Ovary (tissue), 9 donors: ENCODE results near the gene SGCA. TPM values are rescaled to one million over a fixed set of nuclear protein-coding genes. Genes with fewer than 3 reads are reported as not detected.

Experiments
- DNase-seq, 5 donors: peaks; one replicate each; pipeline ENCODE4 v3.0.0-alpha.2; 2019 to 2020
- H3K27ac ChIP-seq, 2 donors: fragments of 200-600 bp; one replicate each; pipeline versions ENCODE4 v1.5.1 to v1.8.0; 2019 to 2022
- H3K27me3 ChIP-seq: fragments of 200-600 bp; one replicate; pipeline ENCODE4 v1.8.0; 2022
- H3K36me3 ChIP-seq: fragments of 200-600 bp; sonication (generic); one replicate; pipeline ENCODE4 v1.5.1; 2019
- H3K4me1 ChIP-seq: one replicate; pipeline ENCODE4 v1.8.1; 2013; ENCODE audit warnings: mild to moderate bottlenecking, moderate library complexity; ENCODE audit not compliant: insufficient read depth
- H3K4me3 ChIP-seq: fragments of 200-600 bp; sonication (generic); one replicate; pipeline ENCODE4 v1.5.1; 2017
- H3K9me3 ChIP-seq, 2 donors: fragments of 200-600 bp in 1 of 2; sonication (generic) in 1 of 2; one replicate each; pipeline versions ENCODE4 v1.5.1 to v1.8.1; 2013 to 2019; ENCODE audit warnings: mild to moderate bottlenecking in 1 of 2, moderate library complexity in 1 of 2
- CTCF ChIP-seq, 3 donors: fragments of 450-650 bp in 2 of 3; fragments of 200-600 bp in 1 of 3; IDR thresholded peaks; one replicate each; pipeline versions ENCODE4 v1.5.1 to v1.8.0; 2016 to 2022; ENCODE audit warnings: antibody characterized with exemption in 3 of 3, mild to moderate bottlenecking in 1 of 3
- EP300 ChIP-seq: sonication (generic); formaldehyde crosslinking; IDR thresholded peaks from one replicate; pipeline ENCODE4 v1.6.1; 2017; ENCODE audit warnings: antibody characterized with exemption
- POLR2A ChIP-seq: fragments of 450-650 bp; IDR thresholded peaks from one replicate; pipeline ENCODE4 v1.6.1; 2017; ENCODE audit warnings: antibody characterized with exemption, mild to moderate bottlenecking, moderate library complexity
- WGBS, 3 donors: extraction: QIAGEN DNeasy Blood & Tissue Kit in 1 of 3; methylation state at CpG; one replicate each; pipeline versions ENCODE4 v1.1.5 to v1.1.7; 2013 to 2017; 5-methylcytosine and 5-hydroxymethylcytosine counted together
- intact Hi-C, 4 donors: fragments of 100-400 bp; cut with DNase I; formaldehyde crosslinking; loops; one replicate each; pipeline versions ENCODE4 v1.11.0 to v1.15.1; 2022 to 2023
- polyA plus RNA-seq, 2 donors: library from polyadenylated mRNA; stranded (reverse); fragments of 200-250 nt in 1 of 2; fragments of 350-450 nt in 1 of 2; fragmentation: Illumina TruSeq in 1 of 2; extraction: RNeasy Lipid Tissue Mini Kit (QIAGEN cat#74804) in 1 of 2; gene quantifications; one replicate each; pipeline ENCODE4 v1.2.3, GENCODE V29; 2013 to 2014
- total RNA-seq, 7 donors: library from RNA; depleted of rRNA in 2 of 7; stranded (reverse); fragments of >200 nt in 2 of 7; fragmentation: NEBNext Ultra II Directional in 3 of 7; extraction: Animal tissue kit (Norgen Biotek cat#: 25700) in 3 of 7; gene quantifications; one replicate each; pipeline versions ENCODE4 v1.1.0 to v1.2.4, GENCODE V29; 2016 to 2023
- donor health status: DM: no; HTN: no; CAD: no; lungs with moderate emphysema.
- donor health status: DM: no; HTN: no; CAD: no.
- donor health status: Bipolar disorder and iron deficiency.
- donor health status: DM: yes; HTN: yes; CAD: no.
- donor health status: DM: no; HTN: no; CAD: no.
- donor health status: DM: yes; HTN: yes; CAD: no.

SGCA gene
- total and polyA plus RNA-seq, 9 donors = 0.48 to 3.4 (median 2.2) TPM

- no peak overlapping the region for H3K4me3 ChIP-seq
- H3K4me1 ChIP-seq = peaks cover 7% of the 10 kb centered on the region
- intact Hi-C loops = loop anchor here in 1 of 4 donors (2.0 kb wide), 1 partner anchor 14 kb away; no protein-coding TSS in a partner anchor
- TF ChIP-seq EP300 = no peak
- WGBS, 3 donors = 13 to 16% (median 16%) methylated on average over 6 of the region's 6 CpGs
- no peaks in the 10 kb centered on the region for H3K27me3 ChIP-seq
- peak overlapping the region; percentile 66 to 76 for H3K27ac ChIP-seq
- no peaks in the 10 kb centered on the region for H3K36me3 ChIP-seq
- no peak for DNase-seq
- H3K9me3 ChIP-seq = no peaks in the 10 kb centered on the region
These were observed 31.0 kb downstream of the SGCA start for GRCh38 chr17:50196826-50197225.

GRCh38 chr17:50198026-50198669 lies 32.3 kb downstream of the SGCA start:
- no peaks in the 10 kb centered on the region for H3K27me3 ChIP-seq
- WGBS, 3 donors = 4 to 7% (median 6%) methylated on average over 7 of the region's 7 CpGs
- TF ChIP-seq EP300 = no peak
- peak in 2 of 3 donors; percentile 50 to 54 for TF ChIP-seq CTCF (IDR thresholded peaks at IDR 0.05)
- H3K9me3 ChIP-seq = no peaks in the 10 kb centered on the region
- peak in 2 of 5 donors; percentile 56 to 74 for DNase-seq
- intact Hi-C loops = loop anchor here in 1 of 4 donors (2.0 kb wide), 1 partner anchor 13 kb away; no protein-coding TSS in a partner anchor
- H3K36me3 ChIP-seq = no peaks in the 10 kb centered on the region
- H3K4me1 ChIP-seq = peaks cover 7% of the 10 kb centered on the region
- no peak overlapping the region for H3K4me3 ChIP-seq
- H3K27ac ChIP-seq = peak overlapping the region; percentile 66 to 68

GRCh38 chr17:50199211-50199802 lies 33.5 kb downstream of the SGCA start:
- Histone ChIP-seq H3K4me1 (peaks cover 13% of the 10 kb centered on the region), H3K36me3 (no peaks in the 10 kb centered on the region), H3K4me3 (peak overlapping the region; percentile 70), H3K27me3 (no peaks in the 10 kb centered on the region), H3K9me3 (no peaks in the 10 kb centered on the region), H3K27ac (peak overlapping the region; percentile 64 to 69)
- peak in 2 of 5 donors; percentile 65 to 68 for DNase-seq
- intact Hi-C loops = loop anchor here in 1 of 4 donors (2.0 kb wide), 1 partner anchor 15 kb away; no protein-coding TSS in a partner anchor
- TF ChIP-seq CTCF (IDR thresholded peaks at IDR 0.05) (no peak), EP300 (no peak), POLR2A (no peak)
- WGBS, 3 donors = 5 to 16% (median 6%) methylated on average over 26 to 41 of the region's 41 CpGs

GRCh38 chr17:50199803-50200456 lies 34.1 kb downstream of the SGCA start:
- Histone ChIP-seq H3K27ac (peak overlapping the region; percentile 82 to 95), H3K4me3 (peak overlapping the region; percentile 70), H3K27me3 (no peaks in the 10 kb centered on the region), H3K4me1 (peaks cover 15% of the 10 kb centered on the region), H3K36me3 (no peaks in the 10 kb centered on the region), H3K9me3 (no peaks in the 10 kb centered on the region)
- WGBS, 3 donors = 0 to 2% (median 1%) methylated on average over 29 to 36 of the region's 36 CpGs
- TF ChIP-seq CTCF (IDR thresholded peaks at IDR 0.05) (no peak), EP300 (peak; percentile 8), POLR2A (no peak)
- DNase-seq = peak; percentile 97 to 98 (median 98)
- intact Hi-C loops = loop anchor here (1.0 to 2.0 kb wide), 4 partner anchors 15 to 73 kb away; no protein-coding TSS in a partner anchor
